Measurements from ENCODE around the gene DNAJC4.

Gene DNAJC4, protein sequence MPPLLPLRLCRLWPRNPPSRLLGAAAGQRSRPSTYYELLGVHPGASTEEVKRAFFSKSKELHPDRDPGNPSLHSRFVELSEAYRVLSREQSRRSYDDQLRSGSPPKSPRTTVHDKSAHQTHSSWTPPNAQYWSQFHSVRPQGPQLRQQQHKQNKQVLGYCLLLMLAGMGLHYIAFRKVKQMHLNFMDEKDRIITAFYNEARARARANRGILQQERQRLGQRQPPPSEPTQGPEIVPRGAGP
- total RNA-seq: 28.5 to 35.0 reads per million in 2 donors

DNA sequence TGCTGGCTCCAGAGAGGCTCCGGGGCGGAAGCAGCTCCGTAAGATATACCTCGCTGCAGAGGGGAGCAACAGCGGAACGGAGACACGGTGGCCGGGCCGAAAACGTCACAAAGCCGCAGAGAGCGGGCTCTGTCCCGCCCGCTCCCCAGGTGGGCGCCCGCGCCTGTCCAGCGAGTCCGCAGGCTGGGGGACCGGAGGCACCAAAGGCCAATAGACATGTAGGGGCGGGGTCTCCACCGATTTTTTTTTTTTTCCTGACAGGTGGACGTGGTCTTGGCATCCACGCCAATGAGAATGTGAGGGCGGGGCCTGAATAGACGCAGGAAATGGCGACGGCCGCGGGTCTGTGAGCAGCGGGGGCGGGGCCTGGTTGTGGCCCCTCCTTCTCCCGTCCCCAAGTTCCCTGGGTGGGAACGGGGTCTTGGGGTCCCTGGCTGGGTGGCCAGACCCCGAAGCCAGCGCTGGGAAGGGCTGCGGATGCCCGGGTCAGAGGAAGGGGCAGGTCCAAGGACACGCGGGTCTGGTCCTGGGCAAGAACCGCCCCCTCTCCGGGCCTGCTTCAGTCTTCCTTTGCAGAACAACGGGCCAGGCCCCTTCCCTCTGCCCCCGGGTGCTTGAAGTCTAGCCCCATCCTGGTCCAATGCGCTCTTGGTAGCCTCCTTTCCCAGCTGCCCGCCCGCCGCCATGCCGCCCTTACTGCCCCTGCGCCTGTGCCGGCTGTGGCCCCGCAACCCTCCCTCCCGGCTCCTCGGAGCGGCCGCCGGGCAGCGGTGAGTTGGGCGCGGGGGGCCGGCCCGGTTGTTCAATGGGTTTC, at the start of gene DNAJC4:
Gene DNAJC4 (plus strand): TSS at position 378 of the 814 bp plus-strand sequence. CDS start 307 bp downstream, at position 685.
- peak; percentile 61 for DNase-seq

DNA sequence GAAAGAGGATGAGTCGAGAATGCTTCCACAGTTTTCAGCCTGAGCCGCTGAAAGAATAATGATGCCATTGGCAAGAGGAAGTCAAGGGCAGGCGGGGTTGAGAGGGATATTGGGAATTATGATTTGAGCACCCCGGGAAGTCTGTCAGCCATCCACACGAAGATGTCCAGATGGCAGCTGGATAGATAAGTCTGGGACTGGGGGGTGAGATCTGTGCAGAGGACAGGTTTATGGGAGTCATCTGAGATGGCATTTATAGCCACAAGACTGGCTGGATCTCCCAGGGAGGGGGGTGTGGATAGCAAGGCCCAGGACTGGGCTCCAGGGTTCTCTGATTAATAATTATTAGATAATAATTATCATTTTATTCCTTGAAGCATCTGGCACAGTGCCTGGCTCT, 49.5 kb upstream of the DNAJC4 start:
- DNase-seq: no peak

DNA sequence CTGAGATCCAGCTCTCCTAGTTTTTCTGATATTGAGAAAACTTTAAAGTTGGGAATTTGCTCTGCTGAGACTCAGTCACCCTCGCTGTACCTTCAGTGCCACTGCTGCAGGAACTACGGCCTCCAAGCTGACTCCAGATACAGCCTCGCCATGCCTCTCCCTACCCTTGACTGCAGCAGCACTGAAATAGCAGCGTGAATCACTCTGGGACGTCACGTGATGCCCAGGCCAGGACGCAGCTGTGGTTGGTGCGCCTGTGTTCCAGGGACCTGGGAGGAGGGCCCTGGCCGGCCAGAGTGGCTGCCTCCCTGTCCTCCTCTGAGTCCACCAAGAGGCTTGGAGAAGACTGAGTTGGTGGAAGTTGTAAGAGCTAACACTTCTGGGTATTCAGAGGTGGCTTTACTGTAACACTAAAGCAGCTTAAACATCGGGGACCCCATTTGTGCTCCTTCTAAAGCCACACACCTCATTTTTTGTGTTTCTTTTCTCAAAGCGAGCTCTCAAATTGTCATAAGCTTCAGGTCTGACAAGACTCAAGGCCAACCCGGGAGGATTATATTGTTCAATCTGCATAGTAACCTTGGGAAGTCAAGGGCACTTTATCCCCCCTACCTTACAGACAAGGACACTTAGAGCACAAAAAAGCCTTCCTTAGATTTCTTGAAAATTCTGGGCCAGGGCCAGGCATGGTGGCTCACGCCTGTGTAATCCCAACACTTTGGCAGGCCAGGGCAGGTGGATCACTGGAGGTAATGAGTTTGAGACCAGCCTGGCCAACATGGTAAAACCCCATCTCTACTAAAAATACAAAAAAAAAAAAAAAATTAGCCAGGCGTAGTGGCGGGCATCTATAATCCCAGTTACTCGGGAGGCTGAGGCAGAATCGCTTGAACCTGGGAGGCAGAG, 48.6 kb upstream of the DNAJC4 start:
- DNase-seq: no peak

DNA sequence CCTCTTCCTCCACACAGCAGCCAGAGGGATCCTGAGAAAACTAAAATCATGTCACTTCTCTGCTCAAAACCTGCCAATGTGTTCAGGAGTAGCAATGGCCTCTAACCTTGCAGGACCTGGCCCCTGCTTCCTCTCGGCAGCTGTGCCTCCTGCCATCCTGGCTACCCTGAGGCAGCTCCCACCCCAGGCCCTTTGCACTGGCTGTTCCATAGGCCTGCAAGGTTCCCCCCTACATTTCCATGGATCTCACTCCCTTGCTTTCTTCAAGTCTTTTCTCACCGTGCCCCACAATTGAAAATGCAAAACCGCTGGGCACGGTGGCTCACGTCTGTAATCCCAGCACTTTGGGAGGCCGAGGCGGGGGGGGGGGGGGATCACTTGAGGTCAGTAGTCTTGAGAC, 46.5 kb upstream of the DNAJC4 start:
- DNase-seq: no peak

DNA sequence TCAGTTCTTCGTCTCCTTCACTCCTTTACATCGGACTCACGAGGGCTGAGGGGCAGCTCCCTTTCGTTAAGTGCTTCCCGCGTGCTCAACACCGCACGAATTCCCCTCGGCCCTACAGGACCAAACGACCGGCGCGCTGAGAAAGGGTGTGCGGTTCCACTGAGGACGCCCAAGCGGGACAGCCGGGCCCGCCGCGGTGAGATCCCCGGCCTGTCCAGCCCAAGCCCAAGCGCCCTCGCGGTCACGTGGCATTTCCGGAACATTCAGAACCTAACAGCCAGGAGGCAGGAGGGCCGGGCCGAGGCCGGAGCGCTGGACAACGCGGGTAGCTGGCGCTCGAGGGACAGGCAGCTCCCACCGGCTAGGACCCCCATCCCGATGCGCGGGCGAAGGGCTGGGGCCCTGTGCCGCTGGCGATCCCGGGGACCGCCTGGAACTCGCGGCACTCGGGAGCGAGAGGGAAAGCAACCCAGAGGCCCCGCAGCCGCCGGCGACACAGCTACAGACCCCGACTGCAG, 45.1 kb upstream of the DNAJC4 start:
- DNase-seq: no peak

DNA sequence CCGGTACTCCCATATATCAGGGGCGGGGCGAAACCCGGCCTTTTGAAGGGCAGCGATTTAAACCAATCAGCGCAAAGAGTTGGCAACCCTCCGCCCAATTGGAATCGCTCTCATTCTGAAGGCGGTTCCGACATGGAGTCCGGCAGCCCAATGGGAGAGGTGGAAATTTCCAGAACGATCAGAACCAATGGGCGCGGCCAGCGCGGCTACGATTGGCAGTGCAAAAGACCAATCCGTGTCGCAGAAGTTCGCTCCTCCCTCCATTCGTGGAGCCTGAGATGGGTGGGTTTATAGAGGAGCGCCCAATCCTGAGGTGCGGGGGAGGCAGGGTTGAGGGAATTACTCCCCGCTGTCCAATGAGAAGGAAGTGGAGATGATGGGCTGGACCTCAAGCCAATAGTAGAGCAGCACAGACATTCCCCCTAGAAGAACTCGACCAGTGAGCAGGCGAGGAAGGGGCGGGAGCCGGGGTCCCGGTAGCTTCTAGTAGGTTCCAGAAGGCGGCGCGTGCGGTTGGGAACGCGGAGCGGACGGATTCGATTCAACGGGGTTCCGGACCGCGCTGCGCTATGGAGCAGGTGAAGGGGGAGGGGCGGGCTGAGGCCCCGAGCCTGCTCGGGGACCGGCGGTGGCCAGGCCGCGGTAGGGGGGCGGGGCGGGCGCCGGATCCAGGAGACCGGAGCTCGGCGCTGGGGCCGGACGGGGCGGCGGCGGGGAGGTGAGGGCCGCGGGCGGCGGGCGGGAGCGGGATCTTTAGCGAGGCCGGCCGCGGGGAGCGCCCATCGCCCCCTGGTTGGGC, 44.5 kb upstream of the DNAJC4 start, which contains the start of gene STIP1:
Gene STIP1 (plus strand): TSS at position 479 of the 799 bp plus-strand sequence. CDS start 91 bp downstream, at position 570.
- peak; percentile 91 for DNase-seq

DNA sequence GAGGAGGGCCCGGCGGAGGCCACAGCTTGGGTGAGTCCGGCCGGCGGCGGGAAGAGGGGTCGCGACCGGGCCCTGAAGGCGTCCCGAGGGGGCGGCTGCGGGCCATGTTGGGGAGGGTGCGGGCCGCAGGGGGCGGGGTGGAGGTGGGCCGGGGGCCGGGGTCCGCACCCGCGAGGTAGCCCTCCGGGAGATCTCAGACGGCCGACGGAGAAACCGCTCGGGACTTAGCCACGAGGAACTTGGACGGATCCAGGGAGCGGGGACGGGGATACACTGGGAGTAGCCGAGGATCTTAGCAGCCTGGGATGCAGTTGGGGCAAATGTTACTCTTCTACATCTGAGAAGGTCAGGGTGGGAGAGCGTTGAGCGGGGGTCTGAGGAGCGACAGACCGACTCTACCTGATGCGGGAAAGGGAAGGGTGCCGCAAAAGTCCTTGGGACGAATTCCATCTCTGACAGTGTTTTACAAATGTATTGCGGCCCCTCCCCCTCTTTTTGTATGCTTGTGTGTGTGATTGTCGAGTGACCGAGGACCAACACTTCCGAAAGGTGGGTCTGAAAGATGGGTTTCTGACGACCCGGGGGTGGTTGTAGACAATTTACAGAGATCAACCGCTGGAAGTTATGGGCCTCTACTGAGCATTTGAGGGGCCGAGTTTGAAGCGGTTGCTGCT, 43.7 kb upstream of the DNAJC4 start:
- no peak for DNase-seq

DNA sequence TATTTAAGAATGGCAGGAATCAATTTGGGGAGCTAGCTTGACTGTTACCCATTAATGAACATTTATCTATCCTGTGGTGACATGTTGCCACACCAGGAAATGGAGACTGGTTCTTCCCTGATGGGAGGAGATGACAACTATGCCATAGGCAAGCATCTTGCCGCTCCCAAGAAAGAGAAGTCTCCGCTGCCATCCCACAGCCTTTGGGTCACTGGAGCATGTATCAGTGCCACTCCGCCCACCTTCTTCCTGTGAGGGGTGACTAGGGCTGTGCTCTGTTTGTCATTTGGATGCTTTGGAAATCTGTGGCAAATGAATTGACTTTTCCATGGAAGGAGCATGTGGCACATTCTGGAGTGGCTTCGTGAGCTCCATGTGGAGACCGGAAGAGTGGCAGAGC, 37.9 kb upstream of the DNAJC4 start:
- no peak for DNase-seq

DNA sequence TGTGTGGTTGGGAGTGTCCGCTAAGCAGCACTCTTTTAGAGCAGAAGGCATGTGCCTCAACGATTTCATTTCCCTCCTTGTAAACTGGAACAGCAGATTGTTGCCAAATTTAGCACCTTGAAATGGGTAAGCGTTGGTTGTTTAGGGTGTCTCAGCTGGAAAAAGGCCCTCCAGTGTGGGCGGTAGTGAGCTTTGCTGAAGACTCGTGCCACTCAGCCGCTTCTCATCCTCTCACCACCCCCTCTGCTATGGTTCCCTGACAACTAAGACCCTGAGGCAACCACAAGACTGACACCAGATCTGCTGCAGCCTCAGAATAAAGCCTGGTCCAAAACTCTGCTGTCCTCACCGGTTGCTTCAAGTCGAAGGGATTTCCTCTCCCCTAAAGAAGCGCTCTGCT, 33.7 kb upstream of the DNAJC4 start:
- no peak for DNase-seq

DNA sequence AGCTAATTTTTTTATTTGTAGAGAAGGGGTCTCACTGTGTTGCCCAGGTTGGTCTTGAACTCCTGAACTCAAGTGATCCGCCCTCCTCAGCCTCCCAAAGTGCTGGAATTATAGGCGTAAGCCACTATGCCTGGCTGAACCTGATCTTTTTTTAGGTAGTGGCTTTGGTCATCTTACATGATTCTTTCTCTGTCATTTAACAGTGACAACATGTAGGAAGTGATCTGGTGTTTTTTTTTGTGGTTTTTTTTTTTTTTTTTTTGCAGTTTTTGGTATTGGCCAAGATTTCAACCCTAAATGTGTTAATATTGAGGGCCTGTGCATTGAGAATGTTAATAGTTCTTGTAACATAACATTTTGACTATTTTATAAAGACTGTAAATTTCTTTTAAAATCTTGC, 31.8 kb upstream of the DNAJC4 start:
- no peak for DNase-seq

DNA sequence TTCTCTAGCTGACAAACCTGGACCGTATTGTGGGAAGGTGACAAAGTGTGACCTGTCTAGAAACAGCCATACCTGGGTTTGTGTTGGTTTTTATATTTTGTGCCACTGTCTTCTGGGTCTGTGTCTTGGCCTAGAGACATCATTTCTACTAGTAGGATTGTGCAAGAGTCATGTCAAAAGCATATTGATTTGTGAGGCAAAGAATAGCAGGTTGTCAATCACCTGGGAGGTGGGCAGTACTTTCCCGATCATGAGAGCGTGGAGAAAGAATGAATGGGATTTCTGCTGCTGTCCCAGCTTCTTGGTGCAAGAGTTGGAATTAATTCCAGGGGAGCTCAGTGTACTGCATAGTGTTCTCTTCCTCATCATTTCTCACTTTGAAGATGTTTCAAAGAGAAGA, 28.8 kb upstream of the DNAJC4 start:
- no peak for DNase-seq

DNA sequence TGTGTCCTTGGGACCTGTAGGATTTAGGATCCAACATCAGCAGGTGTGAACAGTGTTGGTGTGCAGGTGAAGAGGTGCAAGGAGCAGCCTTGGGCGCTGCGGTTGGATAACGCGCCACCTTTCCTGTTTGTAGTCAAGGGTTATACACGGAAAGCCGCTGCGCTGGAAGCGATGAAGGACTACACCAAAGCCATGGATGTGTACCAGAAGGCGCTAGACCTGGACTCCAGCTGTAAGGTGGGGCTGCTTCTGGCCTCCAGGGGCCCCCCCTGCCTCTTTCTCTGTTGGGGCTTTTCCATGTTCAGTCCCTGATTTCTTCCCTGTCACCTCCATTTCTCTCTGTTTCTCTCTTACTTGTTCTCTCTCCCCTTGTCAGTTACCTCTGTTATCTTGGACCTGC, 27.4 kb upstream of the DNAJC4 start:
- DNase-seq: no peak

DNA sequence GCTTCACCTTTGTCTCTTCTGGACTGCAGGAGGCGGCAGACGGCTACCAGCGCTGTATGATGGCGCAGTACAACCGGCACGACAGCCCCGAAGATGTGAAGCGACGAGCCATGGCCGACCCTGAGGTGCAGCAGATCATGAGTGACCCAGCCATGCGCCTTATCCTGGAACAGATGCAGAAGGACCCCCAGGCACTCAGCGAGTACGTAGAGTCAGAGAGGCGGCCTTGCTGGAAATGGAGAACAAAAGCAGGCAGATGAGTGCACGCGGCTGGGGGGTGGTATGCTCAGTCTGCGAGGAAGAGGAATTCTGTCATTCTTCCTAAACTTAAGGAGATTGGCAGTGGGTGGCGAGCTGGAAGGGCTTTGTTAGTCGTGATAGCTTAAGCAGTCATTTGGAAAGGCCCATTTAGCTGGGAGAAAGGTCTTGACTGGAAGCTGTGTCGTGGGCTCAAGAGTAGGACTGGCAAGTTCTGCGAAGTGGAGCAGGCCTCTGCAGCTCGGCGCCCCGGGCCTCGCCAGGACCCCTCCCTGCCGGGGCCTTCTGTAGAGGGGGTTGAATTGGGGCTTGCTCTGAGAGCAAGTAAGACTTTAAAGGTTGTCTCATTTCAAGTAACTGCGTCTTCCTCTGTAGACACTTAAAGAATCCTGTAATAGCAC, 26.8 kb upstream of the DNAJC4 start:
- DNase-seq: no peak

DNA sequence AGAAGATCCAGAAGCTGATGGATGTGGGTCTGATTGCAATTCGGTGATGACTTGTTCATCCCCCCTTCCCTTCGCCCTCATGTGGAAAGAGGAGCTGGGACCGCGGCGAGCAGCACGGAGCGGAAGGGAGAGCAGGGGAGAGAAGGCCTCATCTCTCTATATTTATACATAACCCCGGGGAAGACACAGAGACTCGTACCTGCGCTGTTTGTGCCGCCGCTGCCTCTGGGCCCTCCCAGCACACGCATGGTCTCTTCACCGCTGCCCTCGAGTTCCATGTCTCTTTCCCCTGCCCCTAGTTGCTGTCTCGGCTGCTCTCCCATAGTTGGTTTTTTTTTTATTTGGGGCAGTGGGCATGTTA, 26.3 kb upstream of the DNAJC4 start:
- DNase-seq: no peak

DNA sequence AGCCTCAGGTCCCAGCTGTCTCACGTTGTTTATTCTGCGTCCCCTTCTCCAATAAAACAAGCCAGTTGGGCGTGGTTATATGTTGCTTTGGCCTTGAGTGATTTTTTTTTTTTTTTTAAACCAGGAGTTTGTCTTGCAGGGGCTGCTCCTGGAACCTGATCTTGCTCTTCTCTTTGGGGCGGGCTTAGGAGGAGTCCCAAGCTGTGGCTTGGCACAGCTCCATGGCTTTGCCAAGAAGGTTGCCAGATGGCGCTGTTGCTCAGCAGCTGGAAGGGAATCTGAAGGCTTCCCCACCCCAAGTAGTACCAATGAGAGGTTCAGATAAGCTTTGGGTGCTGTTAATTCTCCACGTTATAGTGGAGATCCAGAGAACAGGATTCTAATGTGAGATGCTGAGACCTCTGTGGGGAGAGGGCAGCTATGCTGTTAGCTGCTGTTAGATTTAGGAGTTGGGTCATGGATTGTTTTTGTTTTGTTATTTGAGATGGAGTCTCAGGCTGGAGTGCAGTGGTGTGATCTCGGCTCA, 25.8 kb upstream of the DNAJC4 start:
- DNase-seq: no peak

DNA sequence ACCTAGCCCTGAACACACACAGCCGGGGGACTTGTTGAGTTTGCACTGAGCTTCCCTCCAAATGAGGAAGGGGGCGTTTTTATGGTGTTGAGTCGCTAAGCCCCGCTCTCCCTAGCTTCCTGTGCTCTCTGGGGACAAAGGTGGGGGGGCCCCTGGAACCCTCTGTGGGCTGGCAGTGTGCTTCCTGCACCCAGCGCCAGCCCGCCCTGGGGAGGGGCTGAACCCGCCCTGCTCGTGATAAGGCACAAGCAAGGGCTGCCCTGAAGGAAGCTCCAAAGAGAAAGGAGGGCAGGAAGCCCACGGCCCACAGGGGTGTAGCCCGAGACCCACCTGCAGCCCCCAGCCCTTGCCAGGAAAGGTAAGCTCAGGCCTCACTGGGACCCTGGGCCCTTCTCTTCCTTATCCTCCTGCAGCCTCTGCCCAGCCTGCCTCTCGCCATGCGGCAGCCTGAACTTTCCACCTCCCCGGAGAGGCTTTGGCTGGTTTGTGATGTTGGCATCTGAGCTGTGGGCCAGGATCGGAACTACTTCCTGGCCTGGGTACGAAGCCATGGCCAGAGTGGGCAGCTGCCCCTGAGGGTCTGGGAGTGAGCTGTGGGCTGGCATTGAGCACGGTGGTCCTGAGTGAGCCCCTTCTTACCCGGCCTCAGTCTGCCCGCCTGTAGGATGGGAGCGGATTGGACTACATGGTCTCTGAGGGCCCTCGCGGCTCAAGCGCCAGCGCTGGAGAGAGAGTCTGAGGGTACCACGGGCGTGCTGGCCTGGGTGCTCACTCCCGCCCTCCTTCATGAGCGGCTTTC, 23.7 kb upstream of the DNAJC4 start, which contains the start of gene FERMT3:
Gene FERMT3 (plus strand): TSS at position 265 of the 799 bp plus-strand sequence. CDS start 644 bp downstream, outside the sequence.
- DNase-seq: peak; percentile 36

DNA sequence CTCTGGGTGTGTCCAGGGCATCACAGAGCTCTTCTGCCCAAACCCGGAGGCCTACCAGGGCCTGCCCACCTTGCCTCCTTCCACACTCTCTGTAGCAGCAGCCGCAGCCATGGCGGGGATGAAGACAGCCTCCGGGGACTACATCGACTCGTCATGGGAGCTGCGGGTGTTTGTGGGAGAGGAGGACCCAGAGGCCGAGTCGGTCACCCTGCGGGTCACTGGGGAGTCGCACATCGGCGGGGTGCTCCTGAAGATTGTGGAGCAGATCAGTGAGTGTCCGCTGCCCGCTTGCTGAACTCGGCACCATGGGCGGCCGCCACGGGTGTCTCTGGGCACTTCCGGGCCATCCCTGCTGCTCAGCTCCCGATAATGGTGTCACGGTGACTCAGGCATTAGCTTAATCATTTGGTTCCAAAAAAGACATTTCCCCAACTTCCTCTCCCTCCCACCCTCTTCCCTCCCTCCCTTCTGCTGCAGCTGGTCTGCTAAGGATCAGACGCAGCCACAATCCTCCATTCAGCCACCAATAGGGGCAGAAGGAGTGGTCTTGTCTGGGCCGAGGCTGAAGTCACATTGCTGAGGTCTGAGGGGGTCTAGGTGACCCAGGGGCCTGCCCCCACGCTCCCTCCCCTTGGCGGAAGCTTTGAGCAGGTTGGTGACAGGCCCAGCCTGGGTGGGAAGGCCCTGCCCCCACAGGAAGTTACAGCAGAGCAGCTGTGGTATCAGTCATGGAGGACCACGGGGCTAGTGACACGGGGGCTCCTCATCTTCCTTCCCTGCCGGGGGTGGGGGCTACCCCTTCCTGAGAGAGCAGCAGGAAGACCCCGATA, 22.9 kb upstream of the DNAJC4 start:
- peak; percentile 29 for DNase-seq

DNA sequence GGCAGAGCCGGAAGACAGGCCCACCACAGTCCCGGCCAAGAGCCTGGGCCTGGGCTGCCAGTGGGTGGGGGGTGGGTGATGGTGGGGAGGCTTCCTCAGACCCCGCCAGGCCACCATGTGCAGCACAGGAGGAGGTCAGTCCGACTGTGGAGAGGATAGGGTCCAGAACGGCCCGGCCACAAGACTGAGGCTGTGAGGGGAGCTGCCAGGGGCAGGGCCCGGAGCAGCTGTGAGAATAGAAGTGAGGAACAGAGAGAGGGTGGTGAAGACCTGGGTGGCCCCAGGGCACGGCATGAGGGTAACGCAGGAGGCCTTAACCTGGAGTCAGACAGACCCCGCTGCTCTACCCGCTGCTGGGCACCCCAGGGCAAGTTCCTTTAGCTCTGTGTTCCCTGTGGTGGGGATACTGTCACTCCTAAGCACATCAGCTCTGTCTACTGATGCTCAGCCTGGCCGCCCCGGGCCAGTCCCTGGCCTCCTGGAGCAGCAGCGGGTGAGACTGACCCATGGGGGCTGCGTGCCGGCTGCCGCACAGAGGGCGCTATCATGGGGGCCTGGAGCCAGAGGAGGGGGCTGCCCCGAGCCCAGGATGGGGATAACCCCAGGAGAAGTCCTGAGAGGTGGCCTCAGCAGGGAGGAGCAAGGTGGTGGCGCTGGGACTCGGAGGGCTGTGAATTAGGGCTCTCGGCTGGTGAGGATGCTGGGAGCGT, 22.1 kb upstream of the DNAJC4 start:
- DNase-seq: no peak
